GM18526 (cell line): ENCODE measurements around the gene RPLP2.

ENCODE experiments used
- POLR2A ChIP-seq: IDR thresholded peaks from 3 replicates; pipeline ENCODE4 v1.6.1; 2011; ENCODE audit not compliant: insufficient read length; ENCODE audit errors: extremely low read depth

Gene RPLP2

DNA sequence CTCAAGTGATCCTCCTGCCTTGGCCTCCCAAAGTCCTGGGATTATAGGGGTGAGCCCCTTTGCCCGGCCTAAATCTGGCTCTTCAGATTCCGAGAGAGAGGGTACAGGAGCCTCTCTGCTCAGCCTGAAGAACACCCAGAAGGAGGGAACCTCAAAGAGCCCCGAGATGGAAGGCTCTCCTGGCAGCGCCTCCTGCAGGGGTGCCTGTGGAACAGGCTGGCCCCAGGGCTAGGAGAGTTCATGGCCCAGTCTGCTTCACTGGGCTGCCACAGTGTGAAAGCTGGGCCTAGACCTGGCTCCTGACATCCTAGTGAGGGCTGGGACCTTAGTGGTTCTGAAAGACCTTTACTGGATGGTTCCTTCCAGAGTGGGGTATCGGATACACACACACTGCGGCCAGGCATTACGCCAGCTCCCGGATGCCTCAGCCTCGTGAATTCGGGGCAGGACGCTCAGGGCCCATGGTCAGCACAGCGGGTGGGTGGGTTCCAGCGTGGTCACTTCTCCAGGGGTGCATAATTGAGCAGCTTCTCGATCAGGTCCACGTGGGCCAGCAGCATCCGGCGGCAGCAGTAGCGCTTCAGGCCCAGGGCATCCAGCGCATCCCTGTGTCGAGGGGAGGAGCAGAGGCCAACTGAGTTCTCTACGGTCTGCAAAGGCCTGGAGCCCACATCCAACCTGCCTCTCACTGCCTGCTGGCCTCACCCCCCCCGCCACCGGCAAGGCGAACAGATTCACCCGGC is 30.3 kb downstream of the RPLP2 start:
- TF ChIP-seq POLR2A: no peak

DNA sequence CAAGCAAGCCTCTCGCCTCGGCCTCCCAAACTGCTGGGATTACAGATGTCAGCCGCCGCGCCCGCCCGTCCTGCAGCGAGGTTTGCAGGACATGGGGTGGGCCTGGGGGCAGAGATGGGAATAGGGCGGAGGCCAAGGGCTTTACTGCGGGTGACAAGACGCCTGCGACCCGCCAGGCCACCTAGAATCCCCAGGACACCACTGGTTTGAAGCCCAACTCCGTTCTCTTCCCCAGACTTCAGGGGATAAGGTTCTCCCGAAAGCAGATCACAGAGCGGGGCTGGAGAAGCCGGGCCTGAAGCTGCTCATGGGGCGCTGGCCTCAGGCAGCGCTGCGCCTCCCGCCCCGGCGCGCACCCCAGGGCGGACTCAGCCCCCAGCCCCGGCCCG is 32.2 kb downstream of the RPLP2 start:
- TF ChIP-seq POLR2A: no peak

DNA sequence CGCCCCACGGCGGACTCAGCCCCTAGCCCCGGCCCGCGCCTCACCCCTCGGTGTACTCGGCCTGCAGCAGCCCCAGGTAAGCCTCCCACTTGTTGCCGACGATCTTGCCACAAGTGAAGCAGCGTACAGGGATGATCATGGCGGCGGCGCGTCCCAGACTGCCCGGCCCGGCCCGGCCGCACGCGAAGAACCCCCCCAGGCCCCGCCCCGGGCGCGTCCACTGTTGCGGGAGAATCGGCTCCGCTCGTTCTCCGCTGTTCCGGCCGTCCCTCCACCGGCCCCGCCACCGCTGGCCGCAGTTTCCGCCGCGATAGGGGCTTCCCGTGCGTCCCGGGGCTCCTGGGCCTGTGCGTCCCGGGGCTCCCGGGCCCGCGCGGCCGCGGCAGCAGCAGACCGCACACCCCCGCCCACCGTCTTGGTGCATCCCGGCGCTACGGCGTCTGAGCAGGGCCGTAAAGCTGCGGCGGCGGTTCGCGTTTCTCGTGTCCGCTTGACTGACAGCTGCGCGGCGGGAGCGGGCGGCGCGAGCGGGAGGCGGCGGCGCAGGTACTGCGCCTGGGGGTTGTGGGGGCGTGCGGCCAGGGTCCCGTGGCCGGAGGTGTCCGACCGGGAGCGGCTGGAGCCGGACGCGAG is 32.7 kb downstream of the RPLP2 start, which contains the start of the genes POLR2L and TSPAN4:
POLR2L (minus strand) TSS at position 160 of the 633 bp plus-strand sequence; CDS start at position 139, 21 bp downstream.
TSPAN4 (plus strand) TSS at position 483 of the 633 bp plus-strand sequence. CDS start 7,453 bp downstream, outside the sequence.
- TF ChIP-seq POLR2A: peak; percentile 99

DNA sequence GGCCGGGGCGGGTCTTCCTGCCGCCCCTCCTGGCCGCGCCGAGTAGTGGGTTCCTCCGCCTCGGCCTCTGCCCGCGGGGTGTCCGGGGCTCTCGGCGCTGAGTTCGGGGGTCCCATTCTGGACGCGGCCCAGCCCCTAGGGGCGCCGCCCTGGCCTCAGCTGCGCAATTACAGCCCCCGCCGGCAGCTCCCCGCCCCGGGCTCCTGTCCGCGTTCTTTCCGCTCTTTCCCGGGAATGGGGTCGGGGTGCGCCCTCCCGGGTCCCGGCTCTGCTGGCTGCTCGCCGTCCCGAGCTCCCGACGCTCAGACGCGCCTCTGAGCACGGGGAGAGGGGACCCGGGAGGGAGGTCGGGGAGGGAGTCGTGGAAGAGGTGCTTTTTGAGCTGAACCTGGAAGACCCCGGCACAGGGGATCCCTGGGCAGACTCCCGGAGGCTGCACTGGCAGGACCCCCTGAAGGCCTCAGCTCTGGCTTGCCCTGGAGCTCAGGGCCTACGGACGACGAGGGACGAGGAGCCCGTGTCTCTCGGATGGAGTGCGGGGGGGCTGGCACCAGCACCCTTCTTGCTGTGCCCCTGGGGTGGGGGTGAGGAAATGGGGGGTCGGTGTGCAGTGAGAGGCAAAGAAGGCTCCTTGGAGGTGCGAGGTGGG is 33.4 kb downstream of the RPLP2 start:
- TF ChIP-seq POLR2A: no peak

DNA sequence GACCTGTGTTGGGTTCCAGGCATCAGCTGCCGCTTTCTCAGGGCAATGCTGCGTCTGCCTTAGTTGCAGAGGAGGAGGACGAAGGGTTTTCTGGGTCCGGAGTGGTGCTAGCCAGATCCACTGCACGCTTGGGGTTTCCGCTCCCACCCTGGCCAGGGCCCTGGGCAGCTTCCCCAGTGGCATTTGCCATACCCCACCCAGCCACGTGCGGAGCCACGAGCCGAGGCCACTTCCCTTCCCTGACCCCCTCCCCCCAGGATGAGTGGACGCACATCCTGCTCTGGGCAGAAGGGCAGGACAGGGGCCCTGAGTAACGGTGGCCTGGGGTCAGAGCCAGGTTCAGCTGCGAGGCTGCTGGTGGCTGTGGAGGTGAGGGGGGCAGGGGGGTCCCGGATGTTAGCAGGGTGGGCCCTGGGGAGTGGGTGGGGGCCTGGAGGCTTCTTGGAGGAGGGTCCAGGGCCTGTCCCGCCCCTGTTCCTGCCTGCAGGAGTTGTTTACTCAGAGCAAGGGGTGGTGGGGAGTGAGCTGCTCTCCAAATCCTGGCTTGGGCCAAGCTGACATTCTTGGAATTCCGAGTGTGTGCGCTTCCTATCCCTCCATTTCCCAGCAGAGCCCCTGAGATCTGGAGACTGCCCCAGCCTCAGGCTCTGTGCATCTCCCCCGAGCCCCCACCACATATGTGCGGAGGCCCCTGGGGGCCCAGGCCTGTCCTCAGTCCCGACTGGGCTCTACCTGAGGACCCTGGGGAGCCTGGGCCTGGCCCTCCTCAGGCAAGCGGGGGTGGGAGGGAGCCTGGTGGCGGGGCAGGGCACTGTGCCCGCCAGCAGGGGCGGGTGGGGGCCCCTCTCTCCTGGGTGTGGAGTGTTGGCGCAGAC is 34.3 kb downstream of the RPLP2 start:
- no peak for TF ChIP-seq POLR2A

DNA sequence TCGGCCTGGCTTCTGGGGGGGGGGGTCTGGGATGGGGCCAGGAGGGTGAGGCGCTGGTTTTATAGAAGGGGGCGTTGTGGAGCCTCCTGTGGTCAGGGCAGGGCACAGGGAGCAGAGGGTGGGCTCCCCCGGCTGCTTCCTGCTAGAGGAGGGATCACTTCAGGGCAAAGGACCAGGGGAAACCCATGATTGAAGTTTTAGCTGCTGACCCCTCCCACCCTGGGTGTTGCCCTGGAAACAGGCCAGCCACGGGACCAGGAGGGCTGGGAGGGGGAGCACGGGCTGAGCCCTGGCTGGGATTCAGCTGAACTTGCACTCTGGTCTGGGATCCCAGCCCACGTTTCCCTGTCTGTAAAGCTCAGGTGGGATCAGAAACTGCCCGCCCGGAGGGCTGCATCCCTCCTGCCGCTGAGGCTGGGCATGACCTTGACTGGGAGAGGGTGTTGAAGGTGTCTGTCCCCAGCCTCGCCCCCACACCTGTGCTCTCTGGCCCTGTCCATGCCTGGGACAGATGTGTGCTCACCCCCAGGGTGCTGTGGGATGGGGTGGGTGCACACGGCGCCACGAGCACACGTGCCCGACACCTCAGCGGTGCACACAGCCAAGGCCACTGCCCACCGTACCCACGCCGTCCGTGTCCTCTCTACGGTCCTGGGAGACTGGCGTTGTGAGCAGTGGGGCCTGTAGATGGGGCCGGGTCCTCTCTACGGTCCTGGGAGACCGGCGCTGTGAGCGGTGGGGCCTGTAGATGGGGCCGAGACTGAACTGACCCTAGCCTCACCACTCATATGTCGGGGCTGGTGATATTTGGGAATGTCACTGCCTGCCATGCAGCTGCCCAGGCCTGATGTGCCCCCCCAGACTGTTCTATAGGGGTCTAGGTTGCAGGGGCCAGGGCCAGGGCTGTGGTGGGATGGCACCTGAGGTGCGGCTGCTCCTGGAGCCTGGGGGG is 35.2 kb downstream of the RPLP2 start:
- no peak for TF ChIP-seq POLR2A

DNA sequence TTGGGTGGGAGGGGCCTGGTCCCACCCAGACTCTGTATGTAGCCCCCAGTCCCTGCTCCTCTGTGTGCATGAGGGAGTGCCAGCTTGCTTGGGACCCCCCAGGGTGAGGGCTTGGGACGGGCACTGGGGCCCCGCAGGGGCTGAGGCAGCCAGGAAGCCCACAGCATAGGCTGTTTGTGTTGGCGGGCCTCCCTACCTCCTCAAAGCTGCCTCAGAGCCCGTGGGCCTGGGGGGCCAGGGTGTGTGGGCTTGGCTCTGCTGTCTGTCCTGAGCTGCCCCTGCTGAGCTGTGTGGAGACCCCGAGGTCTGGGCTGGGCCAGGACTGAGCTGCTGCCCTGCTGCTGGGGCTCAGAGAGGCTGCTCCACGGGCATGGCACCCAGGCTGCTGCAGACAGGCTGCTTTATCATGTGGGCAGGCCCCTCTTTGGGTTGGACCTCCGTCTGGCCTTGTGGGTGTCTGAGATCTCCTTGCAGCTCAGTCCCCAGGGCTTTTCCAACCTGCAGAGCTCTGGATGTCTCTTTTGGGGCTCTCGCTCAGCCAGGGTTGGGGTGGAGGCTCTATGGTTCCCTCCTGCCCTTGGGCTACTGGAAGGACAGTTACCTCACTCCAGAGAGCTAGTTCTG is 36.2 kb downstream of the RPLP2 start:
- no peak for TF ChIP-seq POLR2A

DNA sequence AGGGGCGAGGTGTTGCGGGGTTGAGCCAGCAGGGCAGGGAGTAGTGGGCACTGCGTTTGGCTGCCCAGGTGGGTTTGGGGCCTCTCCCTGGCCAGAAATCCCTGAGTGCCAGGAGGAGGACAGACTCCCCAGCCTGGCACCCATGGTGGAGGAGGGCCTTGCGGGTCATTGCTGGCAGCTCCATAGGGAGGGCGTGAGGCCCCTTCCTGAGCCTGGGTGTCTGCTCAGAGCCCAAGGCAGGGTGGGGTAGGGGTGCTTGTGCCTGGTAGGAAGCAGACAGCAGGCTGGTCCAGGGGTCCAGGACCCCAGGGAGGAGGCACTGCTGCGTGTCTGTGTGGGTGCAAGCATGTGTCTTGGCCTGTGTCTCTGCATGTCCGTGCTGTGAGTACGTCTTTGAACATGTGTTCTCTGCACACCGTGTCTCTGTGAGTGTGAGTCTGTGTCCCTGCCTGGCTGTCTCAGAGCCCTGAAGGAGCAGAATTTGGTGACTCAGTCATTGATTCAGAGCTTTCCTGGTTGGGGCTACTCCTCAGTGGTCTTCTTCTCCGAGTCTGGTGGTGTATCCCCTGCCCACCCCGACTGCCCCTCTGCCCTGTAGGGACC is 36.8 kb downstream of the RPLP2 start:
- TF ChIP-seq POLR2A: no peak

DNA sequence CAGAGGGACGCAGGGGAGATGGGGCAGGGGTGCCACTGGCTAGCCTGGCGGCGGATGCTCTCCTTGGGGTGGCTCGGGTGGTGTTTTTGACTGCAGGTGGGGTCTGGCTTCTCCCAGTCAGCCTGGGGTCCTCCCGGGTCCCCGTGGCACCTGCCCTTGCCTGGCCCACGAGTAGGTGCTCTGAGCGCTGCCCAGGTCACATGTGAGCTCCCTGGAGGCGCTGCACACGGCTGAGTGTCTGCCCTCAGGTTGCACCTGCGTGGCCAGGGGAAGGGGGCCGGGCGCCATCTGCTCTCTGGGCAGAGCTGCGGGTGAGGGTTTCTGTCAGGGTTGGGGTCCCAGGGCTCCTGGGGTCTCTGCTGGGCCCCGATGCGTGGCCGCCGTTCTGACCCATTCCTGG is 38.1 kb downstream of the RPLP2 start:
- TF ChIP-seq POLR2A: no peak

DNA sequence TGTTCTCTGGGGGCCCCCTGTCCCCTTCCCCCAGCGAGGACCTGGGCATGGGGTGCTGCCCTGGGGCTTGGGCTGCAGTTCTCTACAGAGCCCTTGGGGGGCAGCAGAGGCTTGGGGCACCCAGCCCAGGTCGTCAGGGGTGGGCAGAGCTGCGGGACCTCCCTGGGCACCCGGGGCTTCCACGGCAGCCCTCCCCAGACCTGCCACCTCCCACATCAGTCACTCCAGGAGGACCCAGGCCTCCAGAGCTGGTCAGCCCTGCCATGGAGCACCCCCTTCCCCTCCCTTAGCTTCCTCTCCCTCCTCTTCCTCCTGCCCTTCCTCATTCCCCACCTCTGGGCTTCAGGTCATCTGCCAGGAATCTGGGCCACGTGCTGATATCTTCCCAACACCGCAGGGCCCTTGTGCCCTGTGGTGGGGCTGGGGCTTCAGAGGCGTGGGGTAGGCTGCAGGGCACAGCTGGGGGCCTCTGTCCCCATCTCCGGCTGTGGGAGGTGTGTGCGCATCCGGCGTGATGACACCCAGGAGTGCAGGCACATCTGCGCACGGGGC is 38.7 kb downstream of the RPLP2 start:
- no peak for TF ChIP-seq POLR2A

DNA sequence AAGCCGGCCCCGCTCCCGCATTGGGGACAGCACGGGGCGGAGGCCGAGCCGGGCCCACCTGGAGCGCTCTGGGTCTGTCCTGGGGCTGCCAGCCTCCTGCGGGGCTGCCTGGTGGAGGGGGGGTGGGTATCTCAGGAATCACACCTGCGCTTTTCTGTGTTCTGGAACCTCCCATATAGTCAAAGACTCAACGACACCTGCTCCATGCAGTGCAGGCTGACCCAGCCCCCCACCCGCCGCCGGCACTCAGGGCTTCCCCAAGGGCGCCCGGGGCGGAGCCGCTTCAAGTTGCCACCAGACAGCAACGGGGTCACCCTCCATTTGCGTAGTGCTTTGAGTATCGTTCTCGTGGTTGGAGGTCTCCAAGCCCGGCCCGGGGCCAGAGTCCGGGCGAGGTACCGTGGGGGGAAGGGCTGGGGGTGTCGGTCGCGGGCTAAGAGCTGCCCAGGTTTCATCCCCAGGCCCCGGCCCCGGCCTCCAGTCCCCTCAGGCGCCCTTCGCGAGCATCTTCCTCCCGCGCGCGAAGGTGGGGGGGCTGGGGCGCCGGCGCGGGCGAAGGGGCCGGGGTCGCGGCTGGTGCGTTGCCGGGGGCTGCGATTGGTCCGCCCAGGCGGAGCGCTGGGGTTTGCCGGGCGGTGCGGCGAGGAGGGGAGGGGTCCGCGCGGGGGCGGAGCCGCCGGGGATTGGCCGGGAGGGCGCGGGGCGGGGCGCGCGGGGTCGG is 39.5 kb downstream of the RPLP2 start:
- no peak for TF ChIP-seq POLR2A
